ENCODE measurements around the gene PSAPL1. TPM values are rescaled to one million over a fixed set of nuclear protein-coding genes. Genes with fewer than 3 reads are reported as not detected.

The PSAPL1 gene
- total and polyA plus RNA-seq, 4 donors, result not detected

DNA sequence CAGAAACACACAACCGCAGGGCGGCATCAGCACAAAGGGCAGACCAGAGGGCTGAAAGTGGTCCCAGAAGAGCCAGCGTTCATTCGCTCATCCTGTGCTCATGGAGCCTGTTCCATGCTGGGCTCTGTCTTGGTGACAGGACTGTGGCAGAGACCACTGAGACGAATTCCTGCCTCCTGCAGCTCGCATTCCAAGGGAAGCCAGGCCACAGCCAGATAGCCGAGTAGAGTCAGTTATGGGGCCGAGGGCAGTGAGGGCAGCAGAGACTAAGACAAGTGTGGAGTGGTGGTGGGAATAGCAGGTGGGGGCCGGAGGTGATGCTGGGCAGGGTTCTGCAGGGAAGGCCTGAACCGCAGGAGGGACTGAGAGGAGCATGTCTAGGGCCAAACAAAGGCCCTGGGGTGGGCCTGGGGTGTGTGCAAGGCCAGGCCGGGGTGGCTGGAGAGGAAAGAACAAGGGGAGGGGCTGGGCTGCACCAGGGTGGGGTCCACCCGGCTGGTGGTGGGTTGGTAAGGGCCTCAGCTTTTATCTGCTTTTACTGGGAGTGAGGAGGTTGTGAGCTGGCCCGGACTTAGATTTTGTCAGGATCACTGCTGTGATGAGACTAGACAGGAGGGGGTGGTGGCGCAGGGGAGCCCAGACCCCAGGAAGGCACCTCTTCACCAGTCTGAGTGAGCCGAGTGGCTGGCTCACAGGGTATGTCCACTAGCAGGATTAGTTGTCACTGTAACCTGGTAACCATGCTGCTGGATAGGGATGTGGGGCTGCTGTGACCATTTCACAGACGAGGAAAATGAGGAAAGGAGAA lies 6.3 kb downstream of the PSAPL1 start:
- Histone ChIP-seq H3K36me3 (ENCODE audit: control insufficient read depth in 4 of 4, insufficient read depth in 3 of 4, low read depth in 1 of 4, low read length in 3 of 4) (no peaks in the 10 kb centered on the region), H3K9ac (ENCODE audit: low read depth in 1 of 2, low read length in 2 of 2) (no peak overlapping the region), H3K27ac (ENCODE audit: low read depth in 1 of 2, low read length in 2 of 2) (no peak overlapping the region), H3K4me1 (ENCODE audit: control insufficient read depth in 4 of 4, insufficient read depth in 4 of 4, low read length in 3 of 4) (no peaks in the 10 kb centered on the region), H3K9me3 (ENCODE audit: control insufficient read depth in 4 of 4, low read length in 3 of 4) (no peaks in the 10 kb centered on the region), H3K27me3 (ENCODE audit: control insufficient read depth in 4 of 4, insufficient read depth in 4 of 4, low read length in 3 of 4) (no peaks in the 10 kb centered on the region), H3K4me3 (ENCODE audit: low read depth in 1 of 3, low read length in 3 of 3) (no peak overlapping the region)
- DNase-seq (ENCODE audit: low spot score), result no peak
- TF ChIP-seq, protein P1, sequence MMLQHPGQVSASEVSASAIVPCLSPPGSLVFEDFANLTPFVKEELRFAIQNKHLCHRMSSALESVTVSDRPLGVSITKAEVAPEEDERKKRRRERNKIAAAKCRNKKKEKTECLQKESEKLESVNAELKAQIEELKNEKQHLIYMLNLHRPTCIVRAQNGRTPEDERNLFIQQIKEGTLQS (IDR thresholded peaks at IDR 0.05), result no peak
- TF ChIP-seq, protein P2, sequence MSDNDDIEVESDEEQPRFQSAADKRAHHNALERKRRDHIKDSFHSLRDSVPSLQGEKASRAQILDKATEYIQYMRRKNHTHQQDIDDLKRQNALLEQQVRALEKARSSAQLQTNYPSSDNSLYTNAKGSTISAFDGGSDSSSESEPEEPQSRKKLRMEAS (IDR thresholded peaks at IDR 0.05), result no peak
- TF ChIP-seq, protein P3, sequence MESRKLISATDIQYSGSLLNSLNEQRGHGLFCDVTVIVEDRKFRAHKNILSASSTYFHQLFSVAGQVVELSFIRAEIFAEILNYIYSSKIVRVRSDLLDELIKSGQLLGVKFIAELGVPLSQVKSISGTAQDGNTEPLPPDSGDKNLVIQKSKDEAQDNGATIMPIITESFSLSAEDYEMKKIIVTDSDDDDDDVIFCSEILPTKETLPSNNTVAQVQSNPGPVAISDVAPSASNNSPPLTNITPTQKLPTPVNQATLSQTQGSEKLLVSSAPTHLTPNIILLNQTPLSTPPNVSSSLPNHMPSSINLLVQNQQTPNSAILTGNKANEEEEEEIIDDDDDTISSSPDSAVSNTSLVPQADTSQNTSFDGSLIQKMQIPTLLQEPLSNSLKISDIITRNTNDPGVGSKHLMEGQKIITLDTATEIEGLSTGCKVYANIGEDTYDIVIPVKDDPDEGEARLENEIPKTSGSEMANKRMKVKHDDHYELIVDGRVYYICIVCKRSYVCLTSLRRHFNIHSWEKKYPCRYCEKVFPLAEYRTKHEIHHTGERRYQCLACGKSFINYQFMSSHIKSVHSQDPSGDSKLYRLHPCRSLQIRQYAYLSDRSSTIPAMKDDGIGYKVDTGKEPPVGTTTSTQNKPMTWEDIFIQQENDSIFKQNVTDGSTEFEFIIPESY (IDR thresholded peaks at IDR 0.05), result no peak
- no peak for TF ChIP-seq EGR1 (IDR thresholded peaks at IDR 0.05; ENCODE audit: low read depth in 2 of 2)
- 89% methylated on average over 16 of the region's 16 CpGs for WGBS

DNA sequence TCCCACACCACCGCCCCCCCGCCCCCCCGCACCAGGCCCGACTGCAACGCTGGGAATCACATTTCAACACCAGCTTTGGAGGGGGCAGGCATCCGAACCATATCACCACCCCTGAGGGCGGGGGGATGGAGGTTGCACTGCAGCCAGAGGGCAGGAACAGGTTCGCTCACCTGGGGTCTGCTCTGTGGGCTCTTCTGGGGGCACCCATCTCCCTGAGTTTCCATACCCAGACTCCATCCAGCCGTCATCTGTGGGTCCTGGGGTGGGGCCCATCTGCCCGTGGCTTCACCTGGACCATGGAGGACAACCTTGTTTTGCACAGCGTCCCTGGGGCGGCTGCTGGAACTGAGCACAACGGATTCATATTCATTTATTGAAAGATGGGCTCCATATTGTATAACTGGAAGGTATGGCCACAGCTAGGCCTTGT lies 6.9 kb downstream of the PSAPL1 start:
- no peak for DNase-seq (ENCODE audit: low spot score)
- no peak overlapping the region for H3K4me3 ChIP-seq (ENCODE audit: low read depth in 1 of 3, low read length in 3 of 3)
- no peak overlapping the region for H3K9ac ChIP-seq (ENCODE audit: low read depth in 1 of 2, low read length in 2 of 2)
- H3K27ac ChIP-seq (ENCODE audit: low read depth in 1 of 2, low read length in 2 of 2), result no peak overlapping the region
- TF ChIP-seq, protein P3 (IDR thresholded peaks at IDR 0.05), result no peak
- TF ChIP-seq, protein P1 (IDR thresholded peaks at IDR 0.05), result no peak
- TF ChIP-seq, protein P2 (IDR thresholded peaks at IDR 0.05), result no peak
- no peak for TF ChIP-seq SP1 (IDR thresholded peaks at IDR 0.05)
- no peak for TF ChIP-seq GABPA (IDR thresholded peaks at IDR 0.05 in 1 of 2, conservative IDR thresholded peaks at IDR 0.05 in 1 of 2)
- TF ChIP-seq, protein P4, sequence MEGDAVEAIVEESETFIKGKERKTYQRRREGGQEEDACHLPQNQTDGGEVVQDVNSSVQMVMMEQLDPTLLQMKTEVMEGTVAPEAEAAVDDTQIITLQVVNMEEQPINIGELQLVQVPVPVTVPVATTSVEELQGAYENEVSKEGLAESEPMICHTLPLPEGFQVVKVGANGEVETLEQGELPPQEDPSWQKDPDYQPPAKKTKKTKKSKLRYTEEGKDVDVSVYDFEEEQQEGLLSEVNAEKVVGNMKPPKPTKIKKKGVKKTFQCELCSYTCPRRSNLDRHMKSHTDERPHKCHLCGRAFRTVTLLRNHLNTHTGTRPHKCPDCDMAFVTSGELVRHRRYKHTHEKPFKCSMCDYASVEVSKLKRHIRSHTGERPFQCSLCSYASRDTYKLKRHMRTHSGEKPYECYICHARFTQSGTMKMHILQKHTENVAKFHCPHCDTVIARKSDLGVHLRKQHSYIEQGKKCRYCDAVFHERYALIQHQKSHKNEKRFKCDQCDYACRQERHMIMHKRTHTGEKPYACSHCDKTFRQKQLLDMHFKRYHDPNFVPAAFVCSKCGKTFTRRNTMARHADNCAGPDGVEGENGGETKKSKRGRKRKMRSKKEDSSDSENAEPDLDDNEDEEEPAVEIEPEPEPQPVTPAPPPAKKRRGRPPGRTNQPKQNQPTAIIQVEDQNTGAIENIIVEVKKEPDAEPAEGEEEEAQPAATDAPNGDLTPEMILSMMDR (IDR thresholded peaks at IDR 0.05; ENCODE audit: low read depth, low read length, missing input control), result no peak
- TF ChIP-seq FOXA2 (IDR thresholded peaks at IDR 0.05), result no peak
- TF ChIP-seq EGR1 (IDR thresholded peaks at IDR 0.05; ENCODE audit: low read depth in 2 of 2), result no peak
- TF ChIP-seq, protein P5, sequence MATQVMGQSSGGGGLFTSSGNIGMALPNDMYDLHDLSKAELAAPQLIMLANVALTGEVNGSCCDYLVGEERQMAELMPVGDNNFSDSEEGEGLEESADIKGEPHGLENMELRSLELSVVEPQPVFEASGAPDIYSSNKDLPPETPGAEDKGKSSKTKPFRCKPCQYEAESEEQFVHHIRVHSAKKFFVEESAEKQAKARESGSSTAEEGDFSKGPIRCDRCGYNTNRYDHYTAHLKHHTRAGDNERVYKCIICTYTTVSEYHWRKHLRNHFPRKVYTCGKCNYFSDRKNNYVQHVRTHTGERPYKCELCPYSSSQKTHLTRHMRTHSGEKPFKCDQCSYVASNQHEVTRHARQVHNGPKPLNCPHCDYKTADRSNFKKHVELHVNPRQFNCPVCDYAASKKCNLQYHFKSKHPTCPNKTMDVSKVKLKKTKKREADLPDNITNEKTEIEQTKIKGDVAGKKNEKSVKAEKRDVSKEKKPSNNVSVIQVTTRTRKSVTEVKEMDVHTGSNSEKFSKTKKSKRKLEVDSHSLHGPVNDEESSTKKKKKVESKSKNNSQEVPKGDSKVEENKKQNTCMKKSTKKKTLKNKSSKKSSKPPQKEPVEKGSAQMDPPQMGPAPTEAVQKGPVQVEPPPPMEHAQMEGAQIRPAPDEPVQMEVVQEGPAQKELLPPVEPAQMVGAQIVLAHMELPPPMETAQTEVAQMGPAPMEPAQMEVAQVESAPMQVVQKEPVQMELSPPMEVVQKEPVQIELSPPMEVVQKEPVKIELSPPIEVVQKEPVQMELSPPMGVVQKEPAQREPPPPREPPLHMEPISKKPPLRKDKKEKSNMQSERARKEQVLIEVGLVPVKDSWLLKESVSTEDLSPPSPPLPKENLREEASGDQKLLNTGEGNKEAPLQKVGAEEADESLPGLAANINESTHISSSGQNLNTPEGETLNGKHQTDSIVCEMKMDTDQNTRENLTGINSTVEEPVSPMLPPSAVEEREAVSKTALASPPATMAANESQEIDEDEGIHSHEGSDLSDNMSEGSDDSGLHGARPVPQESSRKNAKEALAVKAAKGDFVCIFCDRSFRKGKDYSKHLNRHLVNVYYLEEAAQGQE (IDR thresholded peaks at IDR 0.05), result no peak
- no peak for TF ChIP-seq RXRA (IDR thresholded peaks at IDR 0.05)
- no peak for TF ChIP-seq NR2F2 (IDR thresholded peaks at IDR 0.05)
- no peak for TF ChIP-seq RAD21 (IDR thresholded peaks at IDR 0.05)
- TF ChIP-seq TAF1 (conservative IDR thresholded peaks at IDR 0.05), result no peak
- TF ChIP-seq JUND (IDR thresholded peaks at IDR 0.05), result no peak
- TF ChIP-seq FOXA1 (IDR thresholded peaks at IDR 0.05), result no peak
- TF ChIP-seq HNF4G (IDR thresholded peaks at IDR 0.05), result no peak
- TF ChIP-seq HNF4A (conservative IDR thresholded peaks at IDR 0.05), result no peak
- no peak for TF ChIP-seq YY1 (IDR thresholded peaks at IDR 0.05)
- no peaks in the 10 kb centered on the region for H3K27me3 ChIP-seq (ENCODE audit: control insufficient read depth in 4 of 4, insufficient read depth in 4 of 4, low read length in 3 of 4)
- no peaks in the 10 kb centered on the region for H3K4me1 ChIP-seq (ENCODE audit: control insufficient read depth in 4 of 4, insufficient read depth in 4 of 4, low read length in 3 of 4)
- H3K9me3 ChIP-seq (ENCODE audit: control insufficient read depth in 4 of 4, low read length in 3 of 4), result no peaks in the 10 kb centered on the region
- WGBS, result 90% methylated on average over 13 of the region's 13 CpGs
- H3K36me3 ChIP-seq (ENCODE audit: control insufficient read depth in 4 of 4, insufficient read depth in 3 of 4, low read depth in 1 of 4, low read length in 3 of 4), result no peaks in the 10 kb centered on the region

All from liver (tissue), 9 donors.